ENCODE data around the gene KRTAP4-8.

GRCh38 chr17:41144846-41145245, 46.9 kb upstream of the KRTAP4-8 start:
- TF ChIP-seq CTCF (IDR thresholded peaks at IDR 0.05) (no peak), POLR2AphosphoS5 (IDR thresholded peaks at IDR 0.05) (no peak)
